HG03108 (cell line): ENCODE results near the gene EFHD2.
"Not testable (repeated sequence)": the region's sequence is repeated elsewhere in the genome, so short reads cannot be mapped to it uniquely, and the experiment has no call there.

ENCODE experiments used
- ATAC-seq: cut with Tn5 transposase; IDR thresholded peaks from one replicate; pipeline ENCODE4 v1.9.1; 2021; ENCODE audit warnings: moderate library complexity; ENCODE audit not compliant: unreplicated experiment

EFHD2 gene

DNA sequence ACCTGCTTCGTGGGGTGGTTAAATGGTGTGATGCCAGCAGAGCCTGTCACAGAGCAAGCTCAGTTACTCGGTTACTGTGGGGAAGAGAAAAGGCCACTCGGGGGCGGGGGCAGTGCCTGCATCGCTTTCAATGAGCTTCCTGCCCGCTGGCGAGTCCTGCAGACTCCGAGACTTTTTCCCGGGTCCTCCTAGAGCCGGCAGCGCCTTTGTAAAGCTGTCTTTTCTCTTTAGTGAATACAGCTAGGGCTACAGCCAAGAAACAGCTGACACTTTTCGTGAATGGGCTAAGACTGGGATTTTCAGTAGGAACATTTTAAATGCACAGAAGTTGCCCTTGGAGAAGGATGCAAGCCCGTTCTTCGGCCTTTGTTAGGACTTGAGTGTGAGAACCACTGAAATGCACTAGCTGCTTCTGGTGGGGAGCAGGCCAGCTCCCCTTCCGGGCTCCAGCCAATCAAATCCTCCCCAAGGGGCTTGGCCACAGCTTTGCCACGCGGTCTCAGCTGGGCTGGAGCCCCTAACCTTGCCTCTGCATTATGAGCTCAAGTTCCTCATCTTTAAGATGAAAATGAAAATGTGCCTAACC, 23.4 kb upstream of the EFHD2 start:
- no peak for ATAC-seq

DNA sequence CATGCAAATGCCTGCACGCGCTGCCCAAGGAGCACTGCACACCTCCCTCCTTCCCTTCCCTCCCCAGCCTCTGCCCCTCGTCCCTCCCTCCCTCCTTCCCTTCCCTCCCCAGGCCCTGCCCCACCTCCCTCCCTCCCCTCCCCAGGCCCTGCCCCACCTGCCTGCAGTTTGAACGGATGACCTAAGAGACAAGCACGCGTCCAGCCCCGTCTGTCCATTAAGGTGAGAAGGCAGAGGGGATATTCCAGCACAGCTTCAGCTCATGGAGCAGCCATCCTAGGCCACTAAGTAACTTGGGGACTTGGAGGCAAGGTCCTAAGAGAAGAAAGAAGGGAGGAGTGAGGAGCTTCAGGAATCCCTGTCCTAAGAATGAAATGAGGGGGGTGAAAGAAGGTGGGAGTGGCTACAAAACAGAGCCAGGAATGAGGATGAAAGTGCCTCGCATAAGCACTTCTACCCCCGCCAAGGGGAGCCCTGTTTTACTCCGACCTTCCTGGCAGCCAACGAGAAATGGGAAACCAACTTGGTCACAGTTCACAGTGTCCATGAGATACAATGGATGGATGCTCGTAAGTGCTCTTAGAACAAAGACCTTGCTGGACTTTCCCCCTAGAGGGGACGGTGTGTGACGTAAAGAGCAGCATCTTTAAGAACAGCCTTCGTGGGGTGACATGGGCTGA, 21.3 kb upstream of the EFHD2 start:
- no peak for ATAC-seq

DNA sequence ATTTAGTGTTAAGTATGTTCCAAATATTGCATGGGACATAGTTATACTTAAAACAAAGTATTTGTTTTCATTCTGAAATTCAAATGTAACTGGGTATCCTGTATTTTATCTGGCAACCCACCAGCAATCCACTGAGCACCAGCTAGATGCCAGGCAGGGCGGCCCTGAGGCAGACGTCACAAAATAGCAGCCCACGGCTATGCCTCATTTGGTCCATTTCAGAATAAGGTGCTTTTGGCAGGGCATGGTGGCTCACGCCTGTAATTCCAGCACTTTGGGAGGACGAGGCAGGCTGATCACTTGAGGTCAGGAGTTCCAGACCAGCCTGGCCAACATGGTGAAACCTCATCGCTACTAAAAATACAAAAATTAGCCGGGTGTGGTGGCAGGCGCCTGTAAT, 19.9 kb upstream of the EFHD2 start:
- ATAC-seq: not testable (repeated sequence)

- no peak for ATAC-seq
These were observed 19.0 kb upstream of the EFHD2 start for GRCh38 chr1:15390667-15391066.

- ATAC-seq: no peak
These were observed 18.3 kb upstream of the EFHD2 start for GRCh38 chr1:15391366-15391765.

DNA sequence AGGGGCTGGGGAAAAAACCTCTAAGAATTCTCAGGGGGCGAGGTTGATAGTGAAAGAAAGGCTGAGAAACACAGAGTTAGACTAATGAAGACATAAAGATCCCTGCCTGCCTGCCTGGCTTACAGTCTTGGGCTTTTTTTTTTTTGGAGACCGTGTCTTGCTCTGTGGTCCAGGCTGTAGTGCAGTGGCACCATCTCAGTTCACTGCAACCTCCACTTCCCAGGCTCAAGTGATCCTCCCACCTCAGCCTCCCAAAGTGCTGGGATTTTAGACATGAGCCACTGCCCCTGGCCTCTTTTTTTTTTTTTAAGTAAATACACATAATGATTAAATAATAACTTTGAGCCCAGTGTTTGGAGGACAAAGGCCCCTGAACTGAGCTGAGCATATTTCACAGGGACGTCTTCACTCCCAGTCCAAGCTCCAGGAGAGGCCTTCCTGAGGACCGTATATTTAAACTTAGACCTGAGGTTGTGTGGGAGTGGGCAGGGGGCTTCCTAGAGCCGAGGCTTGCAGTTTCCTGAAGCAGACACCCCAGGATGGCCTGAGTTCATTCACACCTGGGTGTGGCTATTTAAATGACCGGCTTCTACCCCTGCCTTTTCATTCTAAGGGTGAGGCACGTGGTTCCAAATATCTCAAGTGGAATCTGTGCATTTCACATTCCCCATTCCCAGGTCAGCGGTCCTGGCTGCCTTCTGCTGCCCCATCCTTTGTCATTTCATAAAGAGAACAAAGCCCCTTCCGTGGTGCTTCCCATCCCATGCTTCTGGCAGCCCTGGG, 16.0 kb upstream of the EFHD2 start:
- no peak for ATAC-seq

GRCh38 chr1:15394258-15394690, 15.4 kb upstream of the EFHD2 start:
- ATAC-seq: no peak

GRCh38 chr1:15397236-15397635, 12.5 kb upstream of the EFHD2 start:
- ATAC-seq: no peak

- ATAC-seq: no peak
These were observed 10.0 kb upstream of the EFHD2 start for GRCh38 chr1:15399710-15400109.

GRCh38 chr1:15400627-15401026, 9.1 kb upstream of the EFHD2 start:
- ATAC-seq: no peak

DNA sequence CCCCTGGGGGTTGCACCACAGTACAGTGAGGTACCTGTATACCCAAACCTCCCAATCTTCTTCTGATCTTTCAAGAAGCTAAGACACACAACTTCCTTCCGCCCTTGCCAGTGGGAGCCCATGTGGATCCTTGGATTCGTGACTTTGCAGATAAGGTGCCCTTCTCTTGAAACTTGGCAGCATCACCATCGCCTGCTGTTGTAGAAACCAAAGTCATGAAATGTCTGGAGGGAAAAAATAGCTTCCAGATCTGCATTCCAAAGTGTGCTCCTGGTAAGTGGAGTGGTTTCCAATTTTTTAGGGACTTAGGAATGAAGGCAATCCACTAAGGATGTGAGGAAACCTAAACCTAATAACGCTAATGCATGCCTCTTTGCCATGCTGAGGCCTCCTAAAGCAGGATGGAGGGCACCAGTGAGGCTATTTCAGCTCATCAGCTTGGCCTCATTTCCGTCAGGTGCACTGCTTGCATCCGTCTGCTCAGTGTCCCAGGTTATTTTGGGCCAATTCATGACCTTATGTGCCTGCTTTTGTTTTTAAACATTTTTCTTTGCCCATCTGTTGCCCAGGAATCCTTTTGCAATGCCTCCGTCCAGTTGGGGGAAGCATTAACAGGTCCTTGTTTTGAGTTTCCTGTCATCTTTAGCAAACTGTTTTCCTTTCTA, 8.2 kb upstream of the EFHD2 start:
- no peak for ATAC-seq

- no peak for ATAC-seq
These were observed 6.8 kb upstream of the EFHD2 start for GRCh38 chr1:15402809-15403450.

DNA sequence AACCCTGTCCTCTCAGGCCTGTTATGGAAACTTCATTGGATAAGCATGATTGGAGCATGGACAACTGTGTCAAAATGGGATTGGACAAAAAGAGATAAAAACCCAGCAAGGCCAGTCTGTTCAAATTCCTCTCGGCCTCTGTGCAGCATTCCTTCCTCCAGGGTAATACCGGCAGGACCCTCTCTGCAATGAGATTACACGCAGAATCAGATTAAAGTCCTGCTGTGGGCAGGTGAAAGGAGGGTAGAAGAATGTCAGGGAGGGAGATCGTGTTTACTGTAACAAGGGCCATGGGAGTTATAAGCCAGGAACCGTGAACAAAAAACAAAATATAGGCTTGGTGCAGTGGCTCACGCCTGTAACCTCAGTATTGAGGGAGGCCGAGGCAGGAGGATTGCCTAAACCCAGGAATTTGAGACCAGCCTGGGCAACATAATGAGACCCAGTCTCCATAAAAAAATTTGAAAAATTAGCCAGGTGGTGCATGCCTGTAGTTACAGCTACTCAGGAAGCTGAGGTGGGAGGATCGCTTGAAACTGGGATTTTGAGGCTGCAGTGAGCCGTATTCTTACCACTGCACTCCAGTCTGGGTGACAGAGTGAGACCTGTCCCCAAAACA, 5.6 kb upstream of the EFHD2 start:
- ATAC-seq: no peak

GRCh38 chr1:15405106-15405850, 4.4 kb upstream of the EFHD2 start:
- ATAC-seq: no peak

DNA sequence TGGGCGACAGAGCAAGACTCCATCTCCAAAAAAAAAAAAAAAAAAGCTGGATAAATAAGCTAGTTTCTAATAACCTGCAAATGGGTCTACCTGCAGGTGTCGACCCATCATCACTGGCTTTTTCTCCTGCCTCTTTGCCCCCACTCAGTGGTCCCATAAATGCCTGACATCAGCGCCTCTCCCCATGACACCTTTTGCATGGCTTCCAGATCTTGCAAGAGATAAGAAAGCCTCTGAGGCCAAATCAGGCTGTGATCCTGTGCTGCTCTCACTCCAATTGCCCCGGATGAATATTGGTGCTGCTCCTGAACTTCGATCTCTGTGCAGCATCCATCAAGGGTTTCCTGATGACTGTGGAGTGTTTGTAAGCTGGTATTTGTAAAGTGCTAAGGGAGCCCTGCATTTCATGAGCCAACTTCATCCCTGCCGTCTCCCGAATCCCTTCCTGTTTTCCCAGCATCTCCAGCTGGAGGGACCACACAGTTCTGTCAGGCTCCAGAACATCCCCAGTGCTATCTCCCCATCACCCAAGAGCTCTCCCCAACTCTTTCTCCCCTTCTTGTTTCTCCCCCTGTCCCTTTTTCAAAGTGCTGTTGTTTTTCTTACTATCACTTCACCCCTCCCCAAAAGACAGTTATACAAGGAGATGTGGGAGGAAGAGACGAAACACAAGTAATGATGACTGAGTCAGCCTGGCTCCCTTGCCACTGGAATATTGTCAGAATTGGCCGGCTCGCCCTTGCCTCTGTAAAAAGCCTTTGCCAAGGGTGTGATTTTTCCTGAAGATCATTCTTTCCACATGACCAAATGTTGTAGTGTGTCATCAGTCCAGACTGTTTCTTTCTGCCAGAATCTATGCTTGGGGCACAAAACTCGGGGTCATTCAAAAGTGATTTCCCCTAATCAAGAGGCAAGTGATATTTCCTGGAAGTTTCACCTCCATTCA, 2.8 kb upstream of the EFHD2 start:
- no peak for ATAC-seq

- no peak for ATAC-seq
These were observed 2.1 kb upstream of the EFHD2 start for GRCh38 chr1:15407580-15407979.

DNA sequence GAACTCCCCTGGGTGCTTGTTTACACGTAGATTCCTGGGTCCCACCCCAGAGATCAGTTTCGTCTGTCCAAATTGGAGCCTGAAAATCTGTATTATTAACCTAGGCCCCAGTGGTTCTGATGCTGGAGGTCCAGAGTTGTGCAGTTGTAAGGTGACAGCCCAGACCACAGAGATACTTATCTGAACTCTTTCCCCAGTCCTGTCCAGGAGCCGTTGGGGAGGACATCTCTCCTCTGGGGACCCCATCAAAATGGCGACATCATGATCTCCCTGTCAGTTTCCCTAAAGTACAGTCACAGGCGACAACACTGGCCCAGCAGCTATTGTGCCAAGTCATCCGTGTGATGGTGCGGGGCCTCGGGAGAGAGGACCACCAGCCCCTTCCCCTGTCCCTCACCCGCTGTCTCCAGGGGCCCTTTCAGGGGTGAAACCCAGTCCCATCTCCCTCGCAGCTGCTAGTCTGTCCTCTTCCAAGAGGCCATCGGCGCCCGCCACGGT, 749 bp upstream of the EFHD2 start:
- no peak for ATAC-seq

DNA sequence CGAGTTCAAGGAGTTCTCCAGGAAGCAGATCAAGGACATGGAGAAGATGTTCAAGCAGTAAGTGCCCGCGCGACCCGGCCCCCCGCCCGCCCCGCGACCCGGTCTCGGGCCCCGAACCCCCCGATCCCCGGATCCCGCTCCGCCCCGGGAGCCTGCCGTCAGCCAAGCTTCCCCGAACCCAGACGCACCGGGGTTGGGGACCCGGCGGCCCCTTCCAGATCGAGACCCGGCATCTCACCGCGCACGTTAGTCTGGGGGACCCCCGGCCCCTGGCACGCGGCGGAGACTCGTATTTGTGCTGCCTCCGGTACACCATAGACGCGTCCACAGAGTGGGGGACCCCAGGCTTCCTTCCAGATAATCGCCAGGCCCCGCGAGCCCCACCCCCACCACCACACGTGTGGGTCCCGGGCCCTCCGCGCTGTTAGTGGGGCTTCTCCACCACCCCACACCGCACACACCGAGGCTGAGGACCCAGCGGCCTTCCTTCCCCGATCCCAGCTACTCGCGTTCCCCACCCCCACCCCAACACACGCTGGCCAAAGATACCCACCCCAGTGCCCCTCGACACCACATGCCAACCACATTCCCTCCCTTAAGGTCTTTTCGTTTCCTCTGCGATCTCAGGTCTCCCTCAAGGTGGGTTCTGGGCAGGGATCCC, 665 bp downstream of the EFHD2 start:
- no peak for ATAC-seq
